ENCODE measurements around the gene CCAR1.
"Not testable (repeated sequence)": the region's sequence is repeated elsewhere in the genome, so short reads cannot be mapped to it uniquely, and the experiment has no call there.

Gene CCAR1

DNA sequence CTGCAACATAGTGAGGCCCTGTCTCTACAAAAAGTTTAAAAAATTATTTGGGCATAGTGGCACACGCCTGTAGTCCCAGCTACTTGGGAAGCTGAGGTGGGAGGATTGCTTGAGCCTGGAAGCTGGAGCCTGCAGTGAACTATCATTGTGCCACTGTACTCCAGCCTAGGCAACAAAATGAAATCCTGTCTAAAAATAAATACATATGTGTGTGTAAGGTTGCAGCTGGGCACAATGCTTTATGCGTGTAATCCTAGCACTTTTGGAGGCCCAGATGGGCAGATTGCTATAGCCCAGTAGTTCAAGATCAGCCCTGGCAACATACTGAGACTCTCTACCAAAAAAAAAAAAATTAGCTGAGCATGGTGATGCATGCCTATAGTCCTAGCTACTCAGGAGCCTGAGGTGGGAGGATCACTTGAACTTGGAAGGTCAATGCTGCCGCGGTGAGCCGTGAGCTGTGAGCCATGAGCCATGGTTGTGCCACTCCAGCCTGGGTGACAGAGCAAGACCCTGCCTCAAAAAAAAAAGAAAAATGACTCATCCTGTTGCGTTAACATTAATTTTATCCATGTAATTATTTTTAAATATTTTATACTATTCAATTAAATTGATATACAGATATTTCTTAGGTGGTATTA, 38.3 kb downstream of the CCAR1 start:
- in situ Hi-C loops (cut with HindIII; ENCODE audit: low sequenced_read_pairs), result no loop called here

DNA sequence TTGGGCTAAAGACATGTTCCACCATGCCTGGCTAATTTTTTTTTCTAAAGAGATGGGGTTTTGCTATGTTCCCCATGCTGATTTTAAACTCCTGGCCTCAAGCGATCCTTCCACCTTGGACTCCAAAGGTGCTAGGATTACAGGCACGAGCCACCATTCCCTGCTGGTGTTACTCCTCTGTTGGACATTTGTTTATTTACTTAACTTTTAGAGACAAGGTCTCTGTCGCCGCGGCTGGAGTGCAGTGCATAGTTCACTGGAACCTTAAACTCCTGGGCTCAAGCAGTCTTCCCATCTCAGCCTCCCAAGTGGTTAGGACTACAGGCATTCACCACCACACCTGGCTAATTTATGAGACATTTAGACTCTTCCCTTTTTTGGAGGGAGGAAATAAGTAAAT, 38.9 kb downstream of the CCAR1 start:
- in situ Hi-C loops (cut with HindIII; ENCODE audit: low sequenced_read_pairs), result no loop called here

DNA sequence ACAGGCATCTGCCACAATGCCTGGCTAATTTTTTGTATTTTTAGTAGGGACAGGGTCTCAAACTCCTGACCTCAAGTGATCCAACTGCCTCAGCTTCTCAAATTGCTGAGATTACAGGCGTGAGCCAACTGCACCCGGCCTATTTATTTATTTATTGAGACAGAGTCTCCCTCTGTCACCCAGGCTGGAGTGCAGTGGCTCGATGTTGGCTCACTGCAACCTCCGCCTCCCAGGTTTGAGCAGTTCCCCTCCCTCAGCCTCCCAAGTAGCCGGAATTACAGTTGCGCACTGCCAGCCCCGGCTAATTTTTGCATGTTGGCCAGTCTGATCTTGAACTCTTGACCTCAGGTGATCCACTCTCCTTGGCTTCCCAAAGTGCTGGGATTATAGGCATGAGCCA, 46.4 kb downstream of the CCAR1 start:
- in situ Hi-C loops (cut with HindIII; ENCODE audit: low sequenced_read_pairs), result not testable (repeated sequence)

DNA sequence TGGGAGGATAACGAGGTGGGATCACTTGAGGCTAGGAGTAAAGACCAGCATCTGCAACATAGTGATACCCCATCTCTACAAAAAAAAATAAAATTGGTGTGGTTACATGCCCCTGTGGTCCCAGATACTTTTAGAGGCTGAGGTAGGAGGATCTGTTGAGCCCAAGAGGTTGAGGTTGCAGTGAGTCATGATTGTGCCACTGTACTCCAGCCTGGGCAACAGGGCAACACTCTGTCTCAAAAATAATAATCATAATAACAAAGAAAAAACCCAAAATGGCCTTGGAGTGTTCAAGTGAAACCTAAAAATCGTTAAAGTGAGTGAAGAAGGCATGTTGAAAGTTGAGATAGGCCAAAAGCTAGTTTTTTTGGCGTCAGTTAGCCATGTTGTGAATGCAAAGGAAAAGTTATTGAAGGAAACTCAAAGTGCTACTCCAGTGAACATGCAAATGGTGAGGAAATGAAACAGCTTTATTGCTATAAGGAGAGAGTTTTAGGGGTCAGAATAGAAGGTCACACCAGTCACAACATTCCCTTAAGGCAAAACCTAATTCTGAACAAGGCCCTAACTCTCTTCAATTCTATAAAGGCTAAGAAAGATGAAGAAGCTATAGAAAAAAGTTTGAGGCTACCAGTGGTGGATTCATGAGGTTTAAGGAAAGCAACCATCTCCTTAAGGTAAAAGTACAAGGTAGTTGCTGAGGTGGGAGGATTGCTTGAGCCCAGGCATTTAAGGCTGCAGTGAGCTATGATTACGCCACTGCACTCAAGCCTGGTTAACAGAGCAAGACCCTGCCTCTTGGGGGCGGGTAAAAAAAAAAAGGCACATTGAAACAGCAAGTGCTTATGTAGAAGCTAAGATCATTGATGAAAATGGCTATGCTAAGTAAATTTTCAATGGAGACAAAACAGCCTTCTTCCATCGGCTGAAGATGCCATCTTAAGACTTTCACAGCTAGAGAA, 60.9 kb downstream of the CCAR1 start:
- in situ Hi-C loops (cut with HindIII; ENCODE audit: low sequenced_read_pairs), result no loop called here

DNA sequence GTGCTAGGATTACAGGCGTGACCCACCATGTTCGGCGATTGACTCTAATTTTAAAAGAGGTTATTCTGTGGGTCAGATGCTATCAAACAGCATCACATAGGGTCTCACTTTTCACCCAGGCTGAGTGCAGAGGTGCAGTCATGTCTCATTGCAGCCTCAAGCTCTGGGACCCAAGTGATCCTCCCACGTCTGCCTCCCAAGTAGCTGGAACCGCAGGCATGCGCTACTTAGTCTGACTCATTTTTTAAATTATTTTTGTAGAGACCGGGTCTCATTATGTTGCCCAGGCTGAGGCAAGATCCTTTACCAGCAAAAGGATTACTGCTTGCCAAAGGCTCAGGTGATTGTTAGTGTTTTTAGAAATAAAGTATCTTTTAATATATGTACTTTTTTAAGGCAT, 63.4 kb downstream of the CCAR1 start:
- in situ Hi-C loops (cut with HindIII; ENCODE audit: low sequenced_read_pairs), result no loop called here

DNA sequence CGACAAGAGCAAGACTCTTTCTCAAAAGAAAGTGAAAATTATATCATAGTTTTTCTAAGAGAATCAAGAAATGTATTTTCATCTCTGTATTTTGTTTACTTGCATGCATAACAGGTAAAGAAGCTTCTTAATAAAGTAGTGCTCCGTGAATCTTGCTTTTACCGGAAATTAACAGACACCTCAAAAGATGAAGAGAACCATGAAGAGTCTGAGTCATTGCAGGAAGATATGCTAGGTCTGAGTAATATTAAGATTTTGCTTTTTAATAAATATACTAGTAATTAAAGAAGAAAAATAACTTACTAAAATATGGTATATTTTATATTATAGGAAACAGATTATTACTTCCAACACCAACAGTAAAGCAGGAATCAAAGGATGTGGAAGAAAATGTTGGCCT, 66.8 kb downstream of the CCAR1 start:
- in situ Hi-C loops (cut with HindIII; ENCODE audit: low sequenced_read_pairs), result no loop called here

DNA sequence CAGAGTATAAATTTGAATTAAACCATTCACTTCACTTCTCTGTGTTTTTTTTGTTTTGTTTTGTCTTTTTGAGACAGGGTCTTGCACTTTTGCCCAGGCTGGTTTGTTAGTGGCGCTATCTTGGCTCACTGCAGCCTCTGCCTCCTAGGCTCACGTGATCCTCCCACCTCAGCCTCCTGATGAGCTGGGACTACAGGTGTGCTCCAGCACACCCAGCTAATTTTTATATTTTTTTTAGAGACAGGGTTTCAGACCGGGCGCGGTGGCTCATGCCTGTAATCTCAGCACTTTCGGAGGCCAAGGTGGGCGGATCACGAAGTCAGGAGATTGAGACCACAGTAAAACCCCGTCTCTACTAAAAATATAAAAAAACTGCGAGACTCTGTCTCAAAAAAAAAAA, 69.4 kb downstream of the CCAR1 start:
- in situ Hi-C loops (cut with HindIII; ENCODE audit: low sequenced_read_pairs), result no loop called here

DNA sequence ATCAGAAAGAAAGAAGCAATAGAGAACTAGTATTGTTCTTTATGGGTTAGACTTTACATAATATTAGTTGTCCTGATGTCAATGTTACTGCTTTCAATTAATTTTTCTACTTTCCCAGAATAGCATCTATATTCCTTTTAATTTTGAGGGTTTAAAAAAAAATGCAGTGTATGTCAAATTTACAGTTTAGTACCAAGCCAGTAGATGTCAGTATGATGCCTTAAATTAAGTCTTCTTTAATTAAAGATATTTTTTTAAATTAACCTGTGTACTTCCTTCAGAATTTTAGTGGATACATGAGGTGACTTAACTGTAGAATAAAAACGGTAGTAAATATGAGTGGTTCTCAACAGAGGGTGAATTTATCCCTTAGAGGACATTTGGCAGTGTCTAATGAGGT, 71.1 kb downstream of the CCAR1 start:
- in situ Hi-C loops (cut with HindIII; ENCODE audit: low sequenced_read_pairs), result no loop called here

DNA sequence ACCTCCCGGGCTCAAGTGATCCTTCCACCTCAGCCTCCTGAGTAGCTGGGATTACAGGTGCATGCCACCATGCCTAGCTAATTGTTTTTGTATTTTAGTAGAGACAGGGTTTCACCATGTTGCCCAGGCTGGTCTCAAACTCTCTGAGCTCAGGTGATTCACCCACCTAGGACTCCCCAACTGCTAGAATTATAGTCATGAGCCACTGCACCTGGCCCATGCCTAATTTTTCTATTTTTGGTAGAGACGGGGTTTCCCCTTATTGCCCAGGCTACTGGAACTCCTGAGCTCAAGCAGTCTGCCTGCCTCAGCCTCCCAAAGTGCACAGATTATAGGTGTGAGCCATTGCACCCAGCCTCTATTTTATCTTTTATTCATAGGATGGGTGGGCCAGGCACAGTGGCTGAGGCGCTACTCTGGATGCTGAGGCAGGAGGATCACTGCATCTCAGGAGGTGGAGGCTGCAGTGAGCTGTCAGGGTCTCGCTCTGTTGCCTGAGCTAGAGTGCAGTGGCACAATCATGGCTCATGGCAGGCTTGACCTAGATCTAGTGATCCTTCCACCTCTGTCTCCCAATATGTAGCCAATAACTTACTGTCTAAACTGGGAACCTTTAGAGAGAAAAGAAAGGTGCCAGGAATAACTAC, 75.0 kb downstream of the CCAR1 start:
- in situ Hi-C loops (cut with HindIII; ENCODE audit: low sequenced_read_pairs), result no loop called here

DNA sequence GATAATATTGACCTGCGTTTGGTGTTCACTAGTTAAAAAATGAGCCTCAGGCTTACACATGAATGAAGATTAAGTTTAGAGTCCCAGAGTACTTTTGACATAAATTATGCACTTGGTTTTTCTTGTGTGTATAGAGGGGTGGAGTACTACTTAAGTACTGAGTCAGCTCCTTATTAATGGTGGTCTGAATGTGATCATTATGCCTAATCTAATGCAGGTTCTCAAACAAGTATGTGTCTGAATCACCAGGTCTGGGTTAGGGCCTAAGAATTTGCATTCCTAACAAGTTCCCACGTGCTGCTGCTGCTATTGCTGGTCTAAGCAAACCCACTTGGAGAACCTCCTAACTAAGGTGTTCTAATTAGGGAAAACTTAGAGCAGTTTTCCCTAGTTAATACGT, 75.6 kb downstream of the CCAR1 start:
- in situ Hi-C loops (cut with HindIII; ENCODE audit: low sequenced_read_pairs), result no loop called here

DNA sequence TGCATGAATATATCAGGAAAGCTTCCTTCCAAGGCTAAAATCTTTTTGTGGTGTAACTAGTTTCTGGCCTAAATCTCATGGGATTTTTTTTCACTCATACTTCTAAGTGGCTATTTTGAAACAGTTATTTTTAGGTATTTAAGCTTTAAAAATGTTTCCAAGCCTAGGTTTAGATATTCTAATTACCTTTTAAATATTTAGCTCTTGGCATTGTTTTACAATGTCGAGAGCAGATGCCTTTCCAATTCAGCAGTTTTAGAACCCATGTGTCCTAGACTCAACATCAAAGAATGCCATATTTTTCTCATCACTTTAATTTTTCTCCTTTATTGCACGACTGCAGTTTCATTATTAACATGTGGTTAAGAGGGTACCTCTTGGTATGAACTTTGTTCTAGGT, 79.2 kb downstream of the CCAR1 start:
- in situ Hi-C loops (cut with HindIII; ENCODE audit: low sequenced_read_pairs), result no loop called here

DNA sequence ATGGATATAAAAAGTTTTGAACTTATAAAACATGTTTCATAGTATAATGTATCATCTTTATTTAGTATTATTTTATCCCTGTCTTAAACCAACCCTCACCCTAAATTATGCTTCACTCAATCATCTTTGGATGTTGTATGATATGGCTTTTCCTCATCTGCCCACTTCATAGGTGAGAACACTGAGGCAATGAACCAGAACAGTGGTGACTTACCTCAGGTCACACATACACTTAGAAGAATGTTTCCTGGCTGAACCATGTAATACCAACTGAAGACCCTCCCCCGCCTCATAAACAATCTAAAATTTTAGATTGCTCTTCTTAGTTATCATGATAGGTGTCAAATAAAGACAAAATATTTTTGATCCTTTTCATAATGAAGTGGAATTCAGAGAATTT, 83.7 kb downstream of the CCAR1 start:
- in situ Hi-C loops (cut with HindIII; ENCODE audit: low sequenced_read_pairs), result no loop called here

DNA sequence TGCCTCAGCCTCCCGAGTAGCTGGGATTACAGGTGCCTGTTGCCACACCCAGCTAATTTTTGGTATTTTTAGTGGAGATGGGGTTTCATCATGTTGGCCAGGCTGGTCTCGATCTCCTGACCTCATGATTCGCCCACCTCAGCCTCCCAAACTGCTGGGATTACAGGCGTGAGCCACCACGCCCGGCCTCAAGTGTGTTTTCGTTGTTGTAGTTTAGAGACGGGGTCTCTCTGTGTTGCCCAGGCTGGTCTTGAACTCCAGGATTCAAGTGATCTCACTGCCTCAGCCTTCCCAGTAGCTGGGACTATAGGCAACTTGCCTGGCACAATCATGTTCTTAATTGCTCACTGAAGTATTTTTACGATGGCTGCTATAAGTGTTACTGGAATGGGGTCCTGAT, 89.8 kb downstream of the CCAR1 start:
- in situ Hi-C loops (cut with HindIII; ENCODE audit: low sequenced_read_pairs), result not testable (repeated sequence)

DNA sequence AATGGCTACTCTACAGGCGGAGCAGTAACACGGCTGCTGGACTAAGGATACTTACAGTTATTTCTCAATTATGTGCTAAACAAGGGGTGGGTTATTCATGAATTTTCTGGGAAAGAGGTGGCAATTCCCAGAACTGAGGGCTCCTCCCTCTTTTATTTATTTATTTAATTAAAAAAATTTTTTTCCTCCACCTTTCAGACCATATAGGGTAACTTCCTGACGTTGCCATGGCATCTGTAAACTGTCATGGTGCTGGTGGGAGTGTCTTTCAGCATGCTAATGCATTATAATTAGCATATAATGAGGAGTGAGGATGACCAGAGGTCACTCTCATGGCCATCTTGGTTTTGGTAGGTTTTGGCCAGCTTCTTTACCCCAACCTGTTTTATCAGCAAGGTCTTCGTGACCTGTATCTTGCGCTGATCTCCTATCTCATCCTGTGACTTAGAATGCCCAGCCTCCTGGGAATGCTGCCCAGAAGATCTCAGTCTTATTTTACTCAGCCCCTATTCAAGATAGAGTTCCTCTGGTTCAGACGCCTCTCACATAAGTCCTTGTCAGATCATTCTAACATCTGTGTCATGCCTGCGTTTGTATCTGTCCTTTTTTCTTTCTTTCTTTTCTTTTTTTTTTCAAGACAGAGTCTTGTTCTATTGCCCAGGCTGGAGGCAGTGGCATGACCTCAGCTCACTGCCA, 90.4 kb downstream of the CCAR1 start:
- in situ Hi-C loops (cut with HindIII; ENCODE audit: low sequenced_read_pairs), result no loop called here

DNA sequence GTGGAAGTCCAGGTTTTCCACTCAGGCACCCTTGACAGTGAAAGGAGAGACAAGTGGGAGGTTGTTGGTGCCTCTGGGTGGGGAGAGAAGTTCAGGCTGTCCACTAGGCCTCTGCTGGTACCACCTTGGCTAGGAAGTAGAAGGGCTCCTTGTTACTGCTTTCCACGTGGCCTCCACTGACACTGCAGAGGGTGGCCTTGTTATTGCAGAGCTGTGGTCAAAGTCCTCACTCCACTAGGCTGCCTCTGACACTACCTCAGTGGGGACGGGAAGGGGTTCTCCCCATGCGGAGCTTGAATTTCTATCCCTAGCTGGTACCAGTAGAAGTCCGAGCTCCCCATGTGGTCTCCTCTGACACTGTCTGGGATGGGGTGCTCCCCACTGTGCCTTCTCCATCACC, 91.4 kb downstream of the CCAR1 start:
- in situ Hi-C loops (cut with HindIII; ENCODE audit: low sequenced_read_pairs), result no loop called here

DNA sequence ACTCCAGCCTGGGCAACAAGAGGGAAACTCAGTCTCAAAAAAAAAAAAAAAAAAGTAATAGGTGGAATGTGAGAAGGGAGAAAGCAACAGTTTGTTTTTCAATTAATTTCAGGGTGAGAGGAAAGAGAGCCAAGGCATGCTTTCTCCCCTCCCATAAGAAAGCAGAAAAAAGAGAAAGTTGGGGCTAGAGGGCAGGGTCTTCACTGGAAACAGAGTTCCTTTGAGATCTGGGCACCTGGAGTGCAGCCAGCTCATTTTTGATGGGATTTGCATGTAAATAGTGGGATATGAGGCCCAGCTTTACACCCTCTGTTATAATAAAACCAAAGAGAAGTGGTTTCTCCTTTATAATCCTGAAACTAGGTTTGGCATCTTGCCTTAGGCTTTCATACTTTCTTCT, 92.5 kb downstream of the CCAR1 start:
- in situ Hi-C loops (cut with HindIII; ENCODE audit: low sequenced_read_pairs), result no loop called here

DNA sequence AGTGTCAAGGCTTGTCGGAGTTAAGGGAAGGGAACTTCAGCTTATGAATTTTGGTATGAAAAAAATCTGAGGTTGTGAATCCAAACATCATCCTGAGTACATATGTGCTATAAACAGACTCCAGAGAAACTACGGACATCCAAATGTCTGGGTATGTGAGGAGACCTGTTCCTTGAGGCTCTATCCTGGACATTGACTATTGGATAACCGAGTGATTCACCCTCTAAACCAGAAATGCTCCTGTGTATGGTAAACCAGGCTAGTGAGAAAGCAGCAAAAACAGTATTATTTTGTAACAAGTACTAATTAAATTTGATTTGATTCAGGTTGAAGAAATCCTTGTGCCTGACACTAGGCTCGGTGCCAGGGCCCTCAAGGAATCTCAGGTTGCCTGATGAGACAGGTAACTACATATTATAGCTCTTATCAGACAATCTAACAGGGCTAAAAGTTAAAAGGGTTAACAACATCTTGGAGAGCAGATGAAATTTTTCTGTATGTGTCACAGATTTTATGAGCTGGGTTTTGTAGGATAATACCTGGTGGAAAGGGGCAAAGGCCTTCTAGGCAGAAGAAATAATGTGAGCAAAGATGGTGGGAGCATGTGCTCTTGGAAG, 95.9 kb downstream of the CCAR1 start:
- in situ Hi-C loops (cut with HindIII; ENCODE audit: low sequenced_read_pairs), result no loop called here

DNA sequence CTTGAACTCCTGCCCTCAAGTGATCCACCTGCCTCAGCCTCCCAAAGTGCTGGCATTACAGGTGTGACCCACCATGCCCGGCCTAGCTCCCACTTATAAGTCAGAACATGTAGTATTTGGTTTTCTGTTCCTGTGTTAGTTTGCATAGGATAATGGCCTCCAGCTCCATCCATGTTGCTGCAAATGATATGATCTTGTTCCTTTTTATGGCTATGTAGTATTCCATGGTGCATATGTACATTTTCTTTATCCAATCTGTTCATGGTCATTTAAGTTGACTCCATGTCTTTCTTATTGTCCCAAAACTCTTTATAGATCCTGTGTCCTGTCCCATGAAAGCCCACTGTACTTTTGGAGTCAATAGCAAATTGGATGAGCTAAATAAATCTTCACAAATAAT, 99.3 kb downstream of the CCAR1 start:
- in situ Hi-C loops (cut with HindIII; ENCODE audit: low sequenced_read_pairs), result not testable (repeated sequence)

DNA sequence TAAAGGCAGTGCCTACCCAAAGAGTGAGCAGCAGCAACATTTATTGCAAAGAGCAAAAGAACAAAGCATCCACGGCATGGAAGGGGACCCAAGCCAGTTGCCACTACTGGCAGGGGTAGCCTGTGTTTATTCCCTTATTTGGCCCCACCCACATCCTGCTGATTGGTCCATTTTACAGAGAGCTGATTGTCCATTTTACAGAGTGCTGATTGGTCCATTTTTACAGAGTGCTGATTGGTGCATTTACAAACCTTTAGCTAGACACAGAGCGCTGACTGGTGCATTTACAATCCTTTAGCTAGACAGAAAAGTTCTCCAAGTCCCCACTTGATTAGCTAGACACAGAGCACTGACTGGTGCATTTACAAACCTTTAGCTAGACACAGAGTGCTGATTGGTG, 101.6 kb downstream of the CCAR1 start:
- in situ Hi-C loops (cut with HindIII; ENCODE audit: low sequenced_read_pairs), result not testable (repeated sequence)

DNA sequence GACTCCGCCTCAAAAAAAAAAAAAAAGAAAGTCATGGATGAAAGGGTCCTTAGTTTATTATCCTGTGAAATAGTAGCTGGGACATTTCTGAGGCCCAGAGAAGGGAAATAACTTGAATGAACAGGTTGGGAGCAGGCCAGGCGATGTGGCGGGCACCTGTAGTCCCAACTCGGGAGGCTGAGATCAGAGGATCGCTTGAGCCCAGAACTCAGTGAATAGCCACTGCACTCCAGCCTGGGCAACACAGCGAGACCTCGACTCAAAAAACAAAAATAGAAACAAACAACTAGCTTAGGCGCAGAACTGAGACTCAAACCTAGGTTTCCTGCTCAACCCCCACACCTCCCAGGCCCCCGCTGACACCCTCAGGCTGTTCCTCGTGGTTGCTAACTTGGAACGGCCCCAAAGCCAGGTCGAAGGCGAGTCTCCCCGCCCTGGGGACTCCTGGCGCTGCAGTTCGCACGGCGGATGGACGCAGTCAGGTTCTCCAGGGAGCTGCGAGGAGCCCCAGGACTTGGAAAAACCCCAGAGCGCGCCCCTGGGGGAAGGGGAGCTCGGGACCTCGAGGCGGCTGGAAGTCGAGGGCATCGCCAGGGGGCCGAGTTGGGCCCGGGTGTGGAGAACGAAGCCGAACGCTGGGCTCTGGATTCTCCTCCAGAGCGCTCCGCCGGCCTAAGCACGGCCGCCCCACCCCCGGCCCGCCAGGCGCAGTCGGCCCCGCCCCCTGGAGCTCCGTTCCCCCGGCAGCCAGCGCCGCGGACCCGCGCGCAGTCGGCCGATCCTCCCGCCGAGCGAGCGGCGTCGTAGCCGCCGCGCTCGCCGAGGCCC, 105.9 kb downstream of the CCAR1 start, which contains the start of gene STOX1:
Gene STOX1 (plus strand): TSS at position 768 of the 828 bp plus-strand sequence. CDS start 93 bp downstream, outside the sequence.
- in situ Hi-C loops (cut with HindIII; ENCODE audit: low sequenced_read_pairs), result no loop called here

Measured in DLD1 (cell line).